ENCODE data around the gene ASPRV1. TPM values are rescaled to one million over a fixed set of nuclear protein-coding genes. Genes with fewer than 3 reads are reported as not detected.

ASPRV1 gene
- total and polyA plus RNA-seq, 4 donors: 0.19 to 0.75 (median 0.23) TPM

DNA sequence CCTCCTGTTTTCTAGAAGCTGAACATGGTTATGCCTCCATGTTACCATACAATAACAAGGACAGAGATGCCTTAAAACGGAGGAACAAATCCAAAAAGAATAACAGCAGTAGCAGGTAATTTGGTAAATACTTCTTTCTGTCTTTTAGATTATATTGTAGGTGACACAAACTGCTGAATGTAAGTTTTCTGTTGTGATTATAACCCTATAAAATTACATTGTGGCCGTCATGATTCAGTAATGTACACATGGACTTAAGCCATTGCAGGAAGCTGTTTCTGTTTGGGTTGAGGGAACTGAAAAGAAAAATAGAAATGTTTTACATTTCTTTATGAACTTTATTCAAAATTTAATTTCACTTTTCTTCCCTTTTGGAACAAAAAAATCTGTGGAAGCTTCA, 45.3 kb downstream of the ASPRV1 start:
- TF ChIP-seq YY1 (IDR thresholded peaks at IDR 0.05): peak; percentile 46
- TF ChIP-seq HNF4G (IDR thresholded peaks at IDR 0.05): no peak
- Histone ChIP-seq H3K36me3 (ENCODE audit: control insufficient read depth in 4 of 4, insufficient read depth in 3 of 4, low read depth in 1 of 4, low read length in 3 of 4) (peaks cover under 1 to 11% (median 4%) of the 10 kb centered on the region in 4 donors), H3K4me1 (ENCODE audit: control insufficient read depth in 4 of 4, insufficient read depth in 4 of 4, low read length in 3 of 4) (peaks cover 0 to 8% (median 4%) of the 10 kb centered on the region in 4 donors), H3K27me3 (ENCODE audit: control insufficient read depth in 4 of 4, insufficient read depth in 4 of 4, low read length in 3 of 4) (no peaks in the 10 kb centered on the region), H3K27ac (ENCODE audit: low read depth in 1 of 2, low read length in 2 of 2) (peak overlapping the region in 1 of 2 donors; percentile 84), H3K4me3 (ENCODE audit: low read depth in 1 of 3, low read length in 3 of 3) (peak overlapping the region in 2 of 3 donors; percentile 66 to 94), H3K9ac (ENCODE audit: low read depth in 1 of 2, low read length in 2 of 2) (peak overlapping the region; percentile 80 to 83), H3K9me3 (ENCODE audit: control insufficient read depth in 4 of 4, low read length in 3 of 4) (no peaks in the 10 kb centered on the region)
- DNase-seq (ENCODE audit: low spot score): no peak
- WGBS: 52% methylated on average over 2 of the region's 2 CpGs

DNA sequence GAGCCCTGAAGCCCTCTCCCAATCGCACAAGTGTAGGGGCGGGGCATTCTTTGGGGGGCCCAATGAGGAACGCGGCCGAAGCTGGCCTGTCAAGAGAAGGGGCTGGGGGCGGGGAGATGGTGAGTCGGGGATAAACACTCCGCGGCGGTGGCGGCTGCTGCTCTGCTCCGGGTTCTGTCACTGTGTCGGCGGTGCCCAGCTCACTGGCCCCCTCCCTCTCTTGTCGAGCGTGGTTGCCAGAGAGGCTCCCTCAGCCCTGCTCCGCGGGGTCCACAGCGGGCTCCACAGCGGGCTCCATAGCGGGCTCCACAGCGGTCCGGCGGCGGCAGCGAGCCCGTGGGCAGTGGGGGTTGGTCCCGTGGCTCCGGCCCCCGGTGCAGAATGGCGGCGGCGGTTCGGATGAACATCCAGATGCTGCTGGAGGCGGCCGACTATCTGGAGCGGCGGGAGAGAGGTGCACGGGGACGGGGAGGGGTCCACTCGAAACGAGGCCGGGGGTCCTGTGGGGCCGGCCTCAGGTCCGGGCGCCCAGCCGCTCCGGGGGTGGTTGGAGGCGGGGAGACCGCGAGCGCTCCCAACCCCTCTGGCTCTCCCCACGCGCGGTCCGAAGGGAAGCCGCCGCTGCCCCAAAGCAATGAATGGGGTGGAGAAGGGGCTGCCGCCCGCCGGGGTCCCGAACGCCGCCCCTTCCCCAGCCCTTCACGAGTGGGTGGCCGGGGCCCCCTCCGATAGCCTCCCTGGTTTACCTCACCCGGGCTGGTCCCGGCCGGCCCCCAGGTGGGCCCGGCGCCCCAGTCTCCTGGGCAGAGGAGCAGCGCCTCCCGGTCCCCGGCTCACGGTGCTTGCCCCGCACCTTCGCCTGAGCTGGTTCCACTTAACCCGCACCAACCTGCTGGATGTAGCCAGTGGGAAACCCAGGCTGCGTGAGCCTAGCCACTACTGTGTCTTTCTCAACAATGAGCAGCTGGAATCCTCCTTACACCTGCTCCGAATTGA, 46.2 kb downstream of the ASPRV1 start, which contains the start of gene MXD1:
Gene MXD1, plus strand, starts transcription at position 160 of the 996 bp plus-strand sequence. Its CDS starts 222 bp downstream, at position 382.
- peaks cover 0 to 8% (median 4%) of the 10 kb centered on the region in 4 donors for H3K4me1 ChIP-seq (ENCODE audit: control insufficient read depth in 4 of 4, insufficient read depth in 4 of 4, low read length in 3 of 4)
- peak within 1 kb of the TSS; percentile 83 to 95 for H3K9ac ChIP-seq (ENCODE audit: low read depth in 1 of 2, low read length in 2 of 2)
- TF ChIP-seq SP1 (IDR thresholded peaks at IDR 0.05) (peak; percentile 14), TAF1 (conservative IDR thresholded peaks at IDR 0.05) (peak; percentile 88), HNF4G (IDR thresholded peaks at IDR 0.05) (no peak), JUND (IDR thresholded peaks at IDR 0.05) (no peak), HNF4A (conservative IDR thresholded peaks at IDR 0.05) (no peak), FOXA1 (IDR thresholded peaks at IDR 0.05) (no peak), RXRA (IDR thresholded peaks at IDR 0.05) (no peak), RAD21 (IDR thresholded peaks at IDR 0.05) (peak in 1 of 2 donors; percentile 24), EGR1 (IDR thresholded peaks at IDR 0.05; ENCODE audit: low read depth in 2 of 2) (no peak), NR2F2 (IDR thresholded peaks at IDR 0.05) (no peak), GABPA (IDR thresholded peaks at IDR 0.05 in 1 of 2, conservative IDR thresholded peaks at IDR 0.05 in 1 of 2) (no peak), YY1 (IDR thresholded peaks at IDR 0.05) (peak; percentile 45), FOXA2 (IDR thresholded peaks at IDR 0.05) (no peak)
- TF ChIP-seq, protein P1, sequence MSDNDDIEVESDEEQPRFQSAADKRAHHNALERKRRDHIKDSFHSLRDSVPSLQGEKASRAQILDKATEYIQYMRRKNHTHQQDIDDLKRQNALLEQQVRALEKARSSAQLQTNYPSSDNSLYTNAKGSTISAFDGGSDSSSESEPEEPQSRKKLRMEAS (IDR thresholded peaks at IDR 0.05): no peak
- TF ChIP-seq, protein P2, sequence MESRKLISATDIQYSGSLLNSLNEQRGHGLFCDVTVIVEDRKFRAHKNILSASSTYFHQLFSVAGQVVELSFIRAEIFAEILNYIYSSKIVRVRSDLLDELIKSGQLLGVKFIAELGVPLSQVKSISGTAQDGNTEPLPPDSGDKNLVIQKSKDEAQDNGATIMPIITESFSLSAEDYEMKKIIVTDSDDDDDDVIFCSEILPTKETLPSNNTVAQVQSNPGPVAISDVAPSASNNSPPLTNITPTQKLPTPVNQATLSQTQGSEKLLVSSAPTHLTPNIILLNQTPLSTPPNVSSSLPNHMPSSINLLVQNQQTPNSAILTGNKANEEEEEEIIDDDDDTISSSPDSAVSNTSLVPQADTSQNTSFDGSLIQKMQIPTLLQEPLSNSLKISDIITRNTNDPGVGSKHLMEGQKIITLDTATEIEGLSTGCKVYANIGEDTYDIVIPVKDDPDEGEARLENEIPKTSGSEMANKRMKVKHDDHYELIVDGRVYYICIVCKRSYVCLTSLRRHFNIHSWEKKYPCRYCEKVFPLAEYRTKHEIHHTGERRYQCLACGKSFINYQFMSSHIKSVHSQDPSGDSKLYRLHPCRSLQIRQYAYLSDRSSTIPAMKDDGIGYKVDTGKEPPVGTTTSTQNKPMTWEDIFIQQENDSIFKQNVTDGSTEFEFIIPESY (IDR thresholded peaks at IDR 0.05): peak; percentile 5
- TF ChIP-seq, protein P3, sequence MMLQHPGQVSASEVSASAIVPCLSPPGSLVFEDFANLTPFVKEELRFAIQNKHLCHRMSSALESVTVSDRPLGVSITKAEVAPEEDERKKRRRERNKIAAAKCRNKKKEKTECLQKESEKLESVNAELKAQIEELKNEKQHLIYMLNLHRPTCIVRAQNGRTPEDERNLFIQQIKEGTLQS (IDR thresholded peaks at IDR 0.05): no peak
- TF ChIP-seq, protein P4, sequence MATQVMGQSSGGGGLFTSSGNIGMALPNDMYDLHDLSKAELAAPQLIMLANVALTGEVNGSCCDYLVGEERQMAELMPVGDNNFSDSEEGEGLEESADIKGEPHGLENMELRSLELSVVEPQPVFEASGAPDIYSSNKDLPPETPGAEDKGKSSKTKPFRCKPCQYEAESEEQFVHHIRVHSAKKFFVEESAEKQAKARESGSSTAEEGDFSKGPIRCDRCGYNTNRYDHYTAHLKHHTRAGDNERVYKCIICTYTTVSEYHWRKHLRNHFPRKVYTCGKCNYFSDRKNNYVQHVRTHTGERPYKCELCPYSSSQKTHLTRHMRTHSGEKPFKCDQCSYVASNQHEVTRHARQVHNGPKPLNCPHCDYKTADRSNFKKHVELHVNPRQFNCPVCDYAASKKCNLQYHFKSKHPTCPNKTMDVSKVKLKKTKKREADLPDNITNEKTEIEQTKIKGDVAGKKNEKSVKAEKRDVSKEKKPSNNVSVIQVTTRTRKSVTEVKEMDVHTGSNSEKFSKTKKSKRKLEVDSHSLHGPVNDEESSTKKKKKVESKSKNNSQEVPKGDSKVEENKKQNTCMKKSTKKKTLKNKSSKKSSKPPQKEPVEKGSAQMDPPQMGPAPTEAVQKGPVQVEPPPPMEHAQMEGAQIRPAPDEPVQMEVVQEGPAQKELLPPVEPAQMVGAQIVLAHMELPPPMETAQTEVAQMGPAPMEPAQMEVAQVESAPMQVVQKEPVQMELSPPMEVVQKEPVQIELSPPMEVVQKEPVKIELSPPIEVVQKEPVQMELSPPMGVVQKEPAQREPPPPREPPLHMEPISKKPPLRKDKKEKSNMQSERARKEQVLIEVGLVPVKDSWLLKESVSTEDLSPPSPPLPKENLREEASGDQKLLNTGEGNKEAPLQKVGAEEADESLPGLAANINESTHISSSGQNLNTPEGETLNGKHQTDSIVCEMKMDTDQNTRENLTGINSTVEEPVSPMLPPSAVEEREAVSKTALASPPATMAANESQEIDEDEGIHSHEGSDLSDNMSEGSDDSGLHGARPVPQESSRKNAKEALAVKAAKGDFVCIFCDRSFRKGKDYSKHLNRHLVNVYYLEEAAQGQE (IDR thresholded peaks at IDR 0.05): peak; percentile 69
- TF ChIP-seq, protein P5, sequence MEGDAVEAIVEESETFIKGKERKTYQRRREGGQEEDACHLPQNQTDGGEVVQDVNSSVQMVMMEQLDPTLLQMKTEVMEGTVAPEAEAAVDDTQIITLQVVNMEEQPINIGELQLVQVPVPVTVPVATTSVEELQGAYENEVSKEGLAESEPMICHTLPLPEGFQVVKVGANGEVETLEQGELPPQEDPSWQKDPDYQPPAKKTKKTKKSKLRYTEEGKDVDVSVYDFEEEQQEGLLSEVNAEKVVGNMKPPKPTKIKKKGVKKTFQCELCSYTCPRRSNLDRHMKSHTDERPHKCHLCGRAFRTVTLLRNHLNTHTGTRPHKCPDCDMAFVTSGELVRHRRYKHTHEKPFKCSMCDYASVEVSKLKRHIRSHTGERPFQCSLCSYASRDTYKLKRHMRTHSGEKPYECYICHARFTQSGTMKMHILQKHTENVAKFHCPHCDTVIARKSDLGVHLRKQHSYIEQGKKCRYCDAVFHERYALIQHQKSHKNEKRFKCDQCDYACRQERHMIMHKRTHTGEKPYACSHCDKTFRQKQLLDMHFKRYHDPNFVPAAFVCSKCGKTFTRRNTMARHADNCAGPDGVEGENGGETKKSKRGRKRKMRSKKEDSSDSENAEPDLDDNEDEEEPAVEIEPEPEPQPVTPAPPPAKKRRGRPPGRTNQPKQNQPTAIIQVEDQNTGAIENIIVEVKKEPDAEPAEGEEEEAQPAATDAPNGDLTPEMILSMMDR (IDR thresholded peaks at IDR 0.05; ENCODE audit: low read depth, low read length, missing input control): no peak
- peak within 1 kb of the TSS; percentile 66 to 94 (median 71) for H3K4me3 ChIP-seq (ENCODE audit: low read depth in 1 of 3, low read length in 3 of 3)
- H3K9me3 ChIP-seq (ENCODE audit: control insufficient read depth in 4 of 4, low read length in 3 of 4): no peaks in the 10 kb centered on the region
- under 1% methylated on average over 81 of the region's 81 CpGs for WGBS
- peak; percentile 49 for DNase-seq (ENCODE audit: low spot score)
- peaks cover 0 to 8% (median 2%) of the 10 kb centered on the region in 4 donors for H3K36me3 ChIP-seq (ENCODE audit: control insufficient read depth in 4 of 4, insufficient read depth in 3 of 4, low read depth in 1 of 4, low read length in 3 of 4)
- no peaks in the 10 kb centered on the region for H3K27me3 ChIP-seq (ENCODE audit: control insufficient read depth in 4 of 4, insufficient read depth in 4 of 4, low read length in 3 of 4)
- peak within 1 kb of the TSS; percentile 99 to 100 for H3K27ac ChIP-seq (ENCODE audit: low read depth in 1 of 2, low read length in 2 of 2)

All from liver (tissue), 9 donors.